ENCODE data around the gene RSKR.
"Not testable (repeated sequence)": the region's sequence is repeated elsewhere in the genome, so short reads cannot be mapped to it uniquely, and the experiment has no call there.

RSKR gene

GRCh38 chr17:28622186-28622585, 8.2 kb upstream of the RSKR start:
- Histone ChIP-seq H3K27me3 (ENCODE audit: control insufficient read depth, insufficient read depth, low read length) (no peaks in the 10 kb centered on the region), H3K4me3 (ENCODE audit: low read length) (no peak overlapping the region), H3K36me3 (ENCODE audit: control insufficient read depth, insufficient read depth, low read length) (peaks cover 34% of the 10 kb centered on the region), H3K27ac (ENCODE audit: low read length) (no peak overlapping the region), H3K4me1 (ENCODE audit: control insufficient read depth, insufficient read depth, low read length) (no peaks in the 10 kb centered on the region), H3K9me3 (ENCODE audit: control insufficient read depth, insufficient read depth, low read length) (no peaks in the 10 kb centered on the region)
- WGBS (ENCODE audit: insufficient coverage, insufficient read length) = no CpG with 5 or more reads among the region's 3 CpGs
- no peak for DNase-seq (ENCODE audit: low read depth, low spot score)

- no CpG with 5 or more reads among the region's 2 CpGs for WGBS (ENCODE audit: insufficient coverage, insufficient read length)
- Histone ChIP-seq H3K9me3 (ENCODE audit: control insufficient read depth, insufficient read depth, low read length) (no peaks in the 10 kb centered on the region), H3K4me3 (ENCODE audit: low read length) (no peak overlapping the region), H3K4me1 (ENCODE audit: control insufficient read depth, insufficient read depth, low read length) (no peaks in the 10 kb centered on the region), H3K27ac (ENCODE audit: low read length) (no peak overlapping the region), H3K27me3 (ENCODE audit: control insufficient read depth, insufficient read depth, low read length) (no peaks in the 10 kb centered on the region), H3K36me3 (ENCODE audit: control insufficient read depth, insufficient read depth, low read length) (peaks cover 43% of the 10 kb centered on the region)
- no peak for DNase-seq (ENCODE audit: low read depth, low spot score)
These were observed 6.0 kb upstream of the RSKR start for GRCh38 chr17:28620010-28620409.

GRCh38 chr17:28618464-28618863, 4.5 kb upstream of the RSKR start:
- no peaks in the 10 kb centered on the region for H3K4me1 ChIP-seq (ENCODE audit: control insufficient read depth, insufficient read depth, low read length)
- WGBS (ENCODE audit: insufficient coverage, insufficient read length) = no CpG with 5 or more reads among the region's 3 CpGs
- no peaks in the 10 kb centered on the region for H3K27me3 ChIP-seq (ENCODE audit: control insufficient read depth, insufficient read depth, low read length)
- peaks cover 43% of the 10 kb centered on the region for H3K36me3 ChIP-seq (ENCODE audit: control insufficient read depth, insufficient read depth, low read length)
- no peak for DNase-seq (ENCODE audit: low read depth, low spot score)
- H3K4me3 ChIP-seq (ENCODE audit: low read length) = no peak overlapping the region
- H3K9me3 ChIP-seq (ENCODE audit: control insufficient read depth, insufficient read depth, low read length) = no peaks in the 10 kb centered on the region
- no peak overlapping the region for H3K27ac ChIP-seq (ENCODE audit: low read length)

GRCh38 chr17:28616281-28616680, 2.3 kb upstream of the RSKR start:
- Histone ChIP-seq H3K27ac (ENCODE audit: low read length) (no peak overlapping the region), H3K9me3 (ENCODE audit: control insufficient read depth, insufficient read depth, low read length) (no peaks in the 10 kb centered on the region), H3K4me1 (ENCODE audit: control insufficient read depth, insufficient read depth, low read length) (no peaks in the 10 kb centered on the region), H3K36me3 (ENCODE audit: control insufficient read depth, insufficient read depth, low read length) (peaks cover 49% of the 10 kb centered on the region), H3K4me3 (ENCODE audit: low read length) (no peak overlapping the region), H3K27me3 (ENCODE audit: control insufficient read depth, insufficient read depth, low read length) (no peaks in the 10 kb centered on the region)
- DNase-seq (ENCODE audit: low read depth, low spot score) = no peak
- WGBS (ENCODE audit: insufficient coverage, insufficient read length) = no CpG with 5 or more reads among the region's 7 CpGs

GRCh38 chr17:28615260-28615940, 1.4 kb upstream of the RSKR start:
- Histone ChIP-seq H3K27ac (ENCODE audit: low read length) (no peak overlapping the region), H3K4me1 (ENCODE audit: control insufficient read depth, insufficient read depth, low read length) (no peaks in the 10 kb centered on the region), H3K27me3 (ENCODE audit: control insufficient read depth, insufficient read depth, low read length) (no peaks in the 10 kb centered on the region), H3K9me3 (ENCODE audit: control insufficient read depth, insufficient read depth, low read length) (no peaks in the 10 kb centered on the region), H3K36me3 (ENCODE audit: control insufficient read depth, insufficient read depth, low read length) (peaks cover 44% of the 10 kb centered on the region), H3K4me3 (ENCODE audit: low read length) (no peak overlapping the region)
- no peak for DNase-seq (ENCODE audit: low read depth, low spot score)
- no CpG with 5 or more reads among the region's 4 CpGs for WGBS (ENCODE audit: insufficient coverage, insufficient read length)

GRCh38 chr17:28612936-28613872, 781 bp downstream of the RSKR start:
- no peaks in the 10 kb centered on the region for H3K4me1 ChIP-seq (ENCODE audit: control insufficient read depth, insufficient read depth, low read length)
- no peaks in the 10 kb centered on the region for H3K9me3 ChIP-seq (ENCODE audit: control insufficient read depth, insufficient read depth, low read length)
- no peak overlapping the region for H3K27ac ChIP-seq (ENCODE audit: low read length)
- no peaks in the 10 kb centered on the region for H3K27me3 ChIP-seq (ENCODE audit: control insufficient read depth, insufficient read depth, low read length)
- DNase-seq (ENCODE audit: low read depth, low spot score) = no peak
- WGBS (ENCODE audit: insufficient coverage, insufficient read length) = no CpG with 5 or more reads among the region's 6 CpGs
- peaks cover 32% of the 10 kb centered on the region for H3K36me3 ChIP-seq (ENCODE audit: control insufficient read depth, insufficient read depth, low read length)
- H3K4me3 ChIP-seq (ENCODE audit: low read length) = no peak overlapping the region

GRCh38 chr17:28612531-28612930, 1.5 kb downstream of the RSKR start:
- Histone ChIP-seq H3K4me1 (ENCODE audit: control insufficient read depth, insufficient read depth, low read length) (no peaks in the 10 kb centered on the region), H3K27me3 (ENCODE audit: control insufficient read depth, insufficient read depth, low read length) (no peaks in the 10 kb centered on the region), H3K27ac (ENCODE audit: low read length) (no peak overlapping the region), H3K4me3 (ENCODE audit: low read length) (no peak overlapping the region), H3K36me3 (ENCODE audit: control insufficient read depth, insufficient read depth, low read length) (peaks cover 32% of the 10 kb centered on the region), H3K9me3 (ENCODE audit: control insufficient read depth, insufficient read depth, low read length) (no peaks in the 10 kb centered on the region)
- no CpG with 5 or more reads among the region's 2 CpGs for WGBS (ENCODE audit: insufficient coverage, insufficient read length)
- no peak for DNase-seq (ENCODE audit: low read depth, low spot score)

GRCh38 chr17:28610376-28610775, 3.6 kb downstream of the RSKR start:
- WGBS (ENCODE audit: insufficient coverage, insufficient read length) = no CpG with 5 or more reads among the region's 8 CpGs
- Histone ChIP-seq H3K9me3 (ENCODE audit: control insufficient read depth, insufficient read depth, low read length) (no peaks in the 10 kb centered on the region), H3K27me3 (ENCODE audit: control insufficient read depth, insufficient read depth, low read length) (no peaks in the 10 kb centered on the region), H3K36me3 (ENCODE audit: control insufficient read depth, insufficient read depth, low read length) (peaks cover 20% of the 10 kb centered on the region), H3K4me1 (ENCODE audit: control insufficient read depth, insufficient read depth, low read length) (no peaks in the 10 kb centered on the region), H3K27ac (ENCODE audit: low read length) (no peak overlapping the region), H3K4me3 (ENCODE audit: low read length) (no peak overlapping the region)
- no peak for DNase-seq (ENCODE audit: low read depth, low spot score)

GRCh38 chr17:28604031-28604430, 10.0 kb downstream of the RSKR start:
- H3K4me1 ChIP-seq (ENCODE audit: control insufficient read depth, insufficient read depth, low read length); H3K4me3 ChIP-seq (ENCODE audit: low read length); H3K36me3 ChIP-seq (ENCODE audit: control insufficient read depth, insufficient read depth, low read length); H3K27ac ChIP-seq (ENCODE audit: low read length); H3K9me3 ChIP-seq (ENCODE audit: control insufficient read depth, insufficient read depth, low read length); DNase-seq (ENCODE audit: low read depth, low spot score); H3K27me3 ChIP-seq (ENCODE audit: control insufficient read depth, insufficient read depth, low read length): not testable (repeated sequence)
- no CpG with 5 or more reads among the region's 31 CpGs for WGBS (ENCODE audit: insufficient coverage, insufficient read length)

GRCh38 chr17:28599311-28600184, 14.4 kb downstream of the RSKR start:
- Histone ChIP-seq H3K9me3 (ENCODE audit: control insufficient read depth, insufficient read depth, low read length) (no peaks in the 10 kb centered on the region), H3K4me3 (ENCODE audit: low read length) (peak overlapping the region; percentile 35; the same call in 1 of the 2 replicates), H3K4me1 (ENCODE audit: control insufficient read depth, insufficient read depth, low read length) (peaks cover 2% of the 10 kb centered on the region; the same call in 1 of the 2 replicates), H3K27me3 (ENCODE audit: control insufficient read depth, insufficient read depth, low read length) (no peaks in the 10 kb centered on the region), H3K27ac (ENCODE audit: low read length) (no peak overlapping the region), H3K36me3 (ENCODE audit: control insufficient read depth, insufficient read depth, low read length) (no peaks in the 10 kb centered on the region)
- no CpG with 5 or more reads among the region's 40 CpGs for WGBS (ENCODE audit: insufficient coverage, insufficient read length)
- no peak for DNase-seq (ENCODE audit: low read depth, low spot score)
